Fibroblast of villous mesenchyme (primary cell): ENCODE results near the gene BCAS4. TPM values are rescaled to one million over a fixed set of nuclear protein-coding genes. Genes with fewer than 3 reads are reported as not detected.

ENCODE experiments used
- DNase-seq: peaks from one replicate; pipeline ENCODE4 v3.0.0-alpha.2; 2010; ENCODE audit warnings: low read depth
- H3K4me3 ChIP-seq: 2 replicates; pipeline ENCODE4 v1.5.1; 2011; ENCODE audit warnings: low read depth, mild to moderate bottlenecking, low read length
- CTCF ChIP-seq: IDR thresholded peaks from 2 replicates; pipeline ENCODE4 v1.5.1; 2012; ENCODE audit warnings: low read depth, mild to moderate bottlenecking, low read length; ENCODE audit not compliant: insufficient read depth
- small RNA-seq: library from RNA; depleted of rRNA; stranded (forward); fragments of <200 nt; gene quantifications from one replicate; pipeline ENCODE3, GENCODE V24; 2012
- total RNA-seq: library from RNA; depleted of rRNA; stranded (reverse); fragments of >200 nt; gene quantifications from 2 replicates; pipeline ENCODE4 v1.2.3, GENCODE V29; 2012

The BCAS4 gene
- total RNA-seq, 1 donor = 7.3 TPM

- DNase-seq = peak; percentile 61
- TF ChIP-seq CTCF = no peak
- H3K4me3 ChIP-seq = no peak overlapping the region
Observed at GRCh38 chr20:50924261-50924920, 129.5 kb downstream of the BCAS4 start.

- no peak for DNase-seq
- H3K4me3 ChIP-seq = no peak overlapping the region
- no peak for TF ChIP-seq CTCF
Observed at GRCh38 chr20:50926530-50926929, 131.7 kb downstream of the BCAS4 start.

Small RNAs within 50 kb of the gene (small RNA-seq; reads per million reads assigned to genes)
- gene TMSB4XP6 = not detected

Other genes with a start within 250 kb of the BCAS4 start
- gene RIPOR3, start 103.5 kb upstream of the BCAS4 start, total RNA-seq = 28.1 and 29.3 TPM in 2 replicates
- 1.6 and 6.5 TPM in 2 replicates for gene PARD6B, start 63.5 kb upstream of the BCAS4 start, total RNA-seq
- 26.7 and 26.8 TPM in 2 replicates for gene ADNP, start 136.4 kb downstream of the BCAS4 start, total RNA-seq
- 55.4 and 62.6 TPM in 2 replicates for gene DPM1, start 163.5 kb downstream of the BCAS4 start, total RNA-seq
- gene MOCS3, start 163.8 kb downstream of the BCAS4 start, total RNA-seq = 9.0 and 10.4 TPM in 2 replicates
- gene KCNG1, start 228.0 kb downstream of the BCAS4 start, total RNA-seq = 3.0 and 22.9 TPM in 2 replicates